HCT116 (cell line): Measurements from ENCODE around the gene PDGFA. TPM values are rescaled to one million over a fixed set of nuclear protein-coding genes. Genes with fewer than 3 reads are reported as not detected.

ENCODE experiments used
- ATAC-seq: fragments of 200-7000 bp; cut with Tn5 transposase; 2 replicates; pipeline ENCODE4 v1.9.1; 2020; ENCODE audit warnings: mild to moderate bottlenecking, moderate library complexity
- BruUV-seq: library from RNA; stranded (reverse); fragments of 400-500 nt; replicated peaks from 2 replicates; lab custom pipeline; 2021; lab: Mats Ljungman, UMichigan
- CTCF ChIA-PET: fragments of 300-600 bp; sonication (Branson Sonifier 250); formaldehyde crosslinking; loops from one replicate; lab custom pipeline; 2021; ENCODE audit warnings: antibody characterized with exemption; lab: Charles Lee
- POLR2A ChIA-PET: fragments of 300-600, 350-600 bp; sonication (Branson Sonifier 250); formaldehyde crosslinking; loops from one replicate; lab custom pipeline; 2021; ENCODE audit warnings: antibody characterized with exemption; lab: Charles Lee
- RAD21 ChIA-PET, 2 experiments: fragments of 300-600 bp; sonication (Branson Sonifier 250); formaldehyde crosslinking; loops; one replicate each; lab custom pipeline; 2023; ENCODE audit warnings: low total read pairs in 2 of 2; ENCODE audit not compliant: uncharacterized antibody in 2 of 2, unreplicated experiment in 2 of 2, low non-redundant PET in 1 of 2; lab: Charles Lee
- DNase-seq: peaks from one replicate; pipeline ENCODE4 v3.0.0-alpha.2; 2010; ENCODE audit warnings: low read depth, low spot score
- H2AFZ ChIP-seq: fragments of 200-600 bp; shearing (Covaris generic), sonication (generic); 2 replicates; pipeline ENCODE4 v1.6.1; 2017; ENCODE audit warnings: low read depth, mixed run types, mixed read lengths, antibody characterized with exemption, low read length; ENCODE audit not compliant: poor library complexity, severe bottlenecking
- H3K27ac ChIP-seq: 2 replicates; pipeline ENCODE4 v1.5.1; 2012; ENCODE audit warnings: low read depth, low read length
- H3K27me3 ChIP-seq: fragments of 200-600 bp; sonication (generic); 2 replicates; pipeline ENCODE4 v1.6.1; 2016; ENCODE audit warnings: mixed run types, low read length, mixed read lengths; ENCODE audit not compliant: insufficient read depth
- H3K36me3 ChIP-seq, 2 experiments: fragments of 200-500 bp in 1 of 2; fragments of 200-600 bp in 1 of 2; sonication (Bioruptor generic) in 1 of 2; sonication (generic) in 1 of 2; 2 replicates each; pipeline versions ENCODE4 v1.5.1 to v1.6.1; 2014 to 2016; ENCODE audit warnings: low read length in 2 of 2, inconsistent platforms in 1 of 2, mixed read lengths in 1 of 2, mixed run types in 1 of 2; ENCODE audit not compliant: insufficient read depth in 2 of 2, control insufficient read depth in 1 of 2
- H3K4me1 ChIP-seq, 2 experiments: fragments of 200-600 bp in 1 of 2; sonication (generic) in 1 of 2; 2 replicates each; pipeline versions ENCODE4 v1.5.1 to v1.6.1; 2012 to 2017; ENCODE audit warnings: low read length in 2 of 2, inconsistent platforms in 1 of 2, mild to moderate bottlenecking in 1 of 2, mixed read lengths in 1 of 2, mixed run types in 1 of 2, moderate library complexity in 1 of 2; ENCODE audit not compliant: insufficient read depth in 2 of 2, control insufficient read depth in 1 of 2
- H3K4me2 ChIP-seq: fragments of 200-600 bp; sonication (generic); 2 replicates; pipeline ENCODE4 v1.6.1; 2017; ENCODE audit warnings: mixed run types, low read length, mixed read lengths
- H3K4me3 ChIP-seq, 2 experiments: fragments of 200-600 bp in 1 of 2; sonication (generic) in 1 of 2; replicated peaks in 1 of 2; 2 replicates each; pipeline ENCODE4 v1.5.1; 2011 to 2016; ENCODE audit warnings: low read length in 2 of 2, control low read depth in 1 of 2, low read depth in 1 of 2, mild to moderate bottlenecking in 1 of 2, mixed read lengths in 1 of 2, mixed run types in 1 of 2
- H3K79me2 ChIP-seq: fragments of 200-600 bp; sonication (generic); 2 replicates; pipeline ENCODE4 v1.6.1; 2017; ENCODE audit warnings: mild to moderate bottlenecking, mixed run types, low read length, moderate library complexity, mixed read lengths; ENCODE audit not compliant: insufficient read depth
- H3K9ac ChIP-seq: fragments of 200-600 bp; sonication (generic); 2 replicates; pipeline ENCODE4 v1.6.1; 2016; ENCODE audit warnings: low read length, mixed read lengths
- H3K9me2 ChIP-seq: fragments of 200-600 bp; sonication (generic), shearing (Covaris generic); 2 replicates; pipeline ENCODE4 v1.6.1; 2017; ENCODE audit warnings: mixed run types, mild to moderate bottlenecking, moderate library complexity; ENCODE audit not compliant: insufficient read depth
- H3K9me3 ChIP-seq, 2 experiments: fragments of 200-500 bp in 1 of 2; fragments of 200-600 bp in 1 of 2; sonication (Bioruptor generic) in 1 of 2; sonication (generic) in 1 of 2; 2 replicates each; pipeline ENCODE4 v1.6.1; 2014 to 2017; ENCODE audit warnings: low read length in 2 of 2, mixed read lengths in 2 of 2, inconsistent platforms in 1 of 2, low read depth in 1 of 2, mild to moderate bottlenecking in 1 of 2, mixed run types in 1 of 2, moderate library complexity in 1 of 2; ENCODE audit not compliant: control insufficient read depth in 1 of 2, insufficient read depth in 1 of 2
- H4K20me1 ChIP-seq: fragments of 200-600 bp; sonication (generic), shearing (Covaris generic); 2 replicates; pipeline ENCODE4 v1.6.1; 2017; ENCODE audit warnings: mixed run types, mild to moderate bottlenecking, moderate library complexity; ENCODE audit not compliant: insufficient read depth
- ATF3 ChIP-seq: IDR thresholded peaks from 2 replicates; pipeline ENCODE4 v1.6.1; 2012
- CBX3 ChIP-seq: IDR thresholded peaks from 2 replicates; pipeline ENCODE4 v1.6.1; 2012; ENCODE audit warnings: low read depth
- ELF1 ChIP-seq: IDR thresholded peaks from 2 replicates; pipeline ENCODE4 v1.6.1; 2012; ENCODE audit warnings: low read depth, borderline replicate concordance
- EZH2phosphoT487 ChIP-seq: fragments of 200-600 bp; IDR thresholded peaks from 2 replicates; pipeline ENCODE4 v1.6.1; 2018; ENCODE audit warnings: antibody characterized with exemption, borderline replicate concordance
- JUND ChIP-seq: IDR thresholded peaks from 2 replicates; pipeline ENCODE4 v1.6.1; 2012
- RAD21 ChIP-seq: IDR thresholded peaks from 2 replicates; pipeline ENCODE4 v1.6.1; 2012; ENCODE audit warnings: low read depth, mild to moderate bottlenecking
- SIN3A ChIP-seq: IDR thresholded peaks from 2 replicates; pipeline ENCODE4 v1.6.1; 2012; ENCODE audit warnings: low read depth
- SP1 ChIP-seq: IDR thresholded peaks from 2 replicates; pipeline ENCODE4 v1.6.1; 2012; ENCODE audit warnings: low read depth
- YY1 ChIP-seq: IDR thresholded peaks from 2 replicates; pipeline ENCODE4 v1.6.1; 2011; ENCODE audit warnings: low read length, low read depth, moderate library complexity, mild to moderate bottlenecking; ENCODE audit not compliant: insufficient replicate concordance; ENCODE audit errors: extremely low read depth
- ZFX ChIP-seq: fragments of 450-650 bp; IDR thresholded peaks from 2 replicates; pipeline ENCODE4 v1.6.1; 2017
- intact Hi-C: fragments of 100-400 bp; cut with micrococcal nuclease; formaldehyde crosslinking; loops from 2 replicates; pipeline ENCODE4 v1.10.0; 2022
- total RNA-seq: library from RNA; stranded (reverse); gene quantifications from one replicate; pipeline ENCODE4 v1.2.1, GENCODE V29; 2021; ENCODE audit not compliant: unreplicated experiment
- TF ChIP-seq, protein P1 (sequence below), 3 experiments: fragments of 200-600 bp in 1 of 3; sonication (generic) in 1 of 3; IDR thresholded peaks in 2 of 3; conservative IDR thresholded peaks in 1 of 3; 2 replicates each; pipeline ENCODE4 v1.5.1; 2012 to 2017; ENCODE audit warnings: low read depth in 2 of 3, low read length in 2 of 3, antibody characterized with exemption in 1 of 3, borderline replicate concordance in 1 of 3, control low read depth in 1 of 3, mild to moderate bottlenecking in 1 of 3, mixed read lengths in 1 of 3, mixed run types in 1 of 3, moderate library complexity in 1 of 3; ENCODE audit not compliant: insufficient read depth in 1 of 3

PDGFA gene
- total RNA-seq, 1 experiment from 2014 or later: 44.7 TPM

DNA sequence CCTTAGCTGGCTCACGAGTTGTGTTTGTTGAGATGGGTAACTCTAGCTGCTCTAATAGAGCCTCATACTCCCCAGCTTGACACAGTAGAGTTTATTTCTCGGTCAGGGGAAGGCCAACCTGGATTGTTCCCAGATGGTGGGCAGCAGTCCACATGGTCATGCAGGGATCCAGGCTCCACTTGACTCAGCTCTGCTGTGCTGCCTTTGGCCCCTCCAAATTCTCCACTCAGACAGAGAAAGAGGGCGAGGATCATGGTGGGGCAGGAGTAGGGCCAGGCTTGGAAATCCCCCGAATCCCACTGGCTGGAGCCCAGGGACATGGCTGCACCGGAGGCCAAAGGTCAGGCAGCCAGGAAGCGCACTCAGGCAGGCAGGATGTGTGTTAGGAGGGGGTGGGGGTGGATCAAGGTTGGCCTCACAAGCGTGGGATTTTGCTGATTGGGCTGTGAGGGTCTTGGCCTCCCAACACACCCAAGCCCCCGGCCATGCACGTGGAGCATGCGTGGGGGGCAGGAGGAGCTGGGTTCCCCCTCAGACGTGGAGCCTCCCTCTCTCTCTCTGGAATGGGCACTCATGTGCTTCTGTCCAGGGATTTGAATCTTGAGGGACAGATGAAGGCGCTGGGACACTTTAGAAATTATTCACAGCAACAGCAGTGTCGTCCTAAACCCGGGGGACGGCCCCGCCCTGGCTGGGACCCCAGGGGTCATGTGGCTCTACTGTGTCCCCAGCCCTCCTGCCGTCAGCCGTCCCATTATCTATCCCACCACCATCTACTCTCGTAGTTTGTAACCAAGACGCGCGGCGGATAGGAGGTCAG, 44.8 kb downstream of the PDGFA start:
- DNase-seq: no peak
- Histone ChIP-seq H2AFZ (no peak overlapping the region), H3K9ac (no peak overlapping the region), H3K36me3 (no peaks in the 10 kb centered on the region)
- TF ChIP-seq ELF1 (no peak), CBX3 (no peak), YY1 (no peak), EZH2phosphoT487 (no peak), ZFX (no peak), SIN3A (no peak), RAD21 (no peak), ATF3 (no peak), SP1 (no peak), JUND (no peak)
- TF ChIP-seq, protein P1, sequence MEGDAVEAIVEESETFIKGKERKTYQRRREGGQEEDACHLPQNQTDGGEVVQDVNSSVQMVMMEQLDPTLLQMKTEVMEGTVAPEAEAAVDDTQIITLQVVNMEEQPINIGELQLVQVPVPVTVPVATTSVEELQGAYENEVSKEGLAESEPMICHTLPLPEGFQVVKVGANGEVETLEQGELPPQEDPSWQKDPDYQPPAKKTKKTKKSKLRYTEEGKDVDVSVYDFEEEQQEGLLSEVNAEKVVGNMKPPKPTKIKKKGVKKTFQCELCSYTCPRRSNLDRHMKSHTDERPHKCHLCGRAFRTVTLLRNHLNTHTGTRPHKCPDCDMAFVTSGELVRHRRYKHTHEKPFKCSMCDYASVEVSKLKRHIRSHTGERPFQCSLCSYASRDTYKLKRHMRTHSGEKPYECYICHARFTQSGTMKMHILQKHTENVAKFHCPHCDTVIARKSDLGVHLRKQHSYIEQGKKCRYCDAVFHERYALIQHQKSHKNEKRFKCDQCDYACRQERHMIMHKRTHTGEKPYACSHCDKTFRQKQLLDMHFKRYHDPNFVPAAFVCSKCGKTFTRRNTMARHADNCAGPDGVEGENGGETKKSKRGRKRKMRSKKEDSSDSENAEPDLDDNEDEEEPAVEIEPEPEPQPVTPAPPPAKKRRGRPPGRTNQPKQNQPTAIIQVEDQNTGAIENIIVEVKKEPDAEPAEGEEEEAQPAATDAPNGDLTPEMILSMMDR (IDR thresholded peaks at IDR 0.05 in 2 of 3, conservative IDR thresholded peaks at IDR 0.05 in 1 of 3; ENCODE audit: borderline replicate concordance in 1 of 3, insufficient read depth in 1 of 3, low read depth in 2 of 3, low read length in 2 of 3): no peak
- TF ChIP-seq, all 23 proteins: peak for 0
- H3K4me2 ChIP-seq: no peak overlapping the region
- peaks cover 0 to 4% of the 10 kb centered on the region in 2 experiments; a peak in 1 of 4 replicates for H3K9me3 ChIP-seq
- H3K9me2 ChIP-seq: no peaks in the 10 kb centered on the region
- RAD21 ChIA-PET: no interaction called here
- POLR2A ChIA-PET: no interaction called here
- no peaks in the 10 kb centered on the region for H3K79me2 ChIP-seq
- H3K4me3 ChIP-seq: no peak overlapping the region
- BruUV-seq: no TSS peak
- H3K27me3 ChIP-seq: peaks cover 6% of the 10 kb centered on the region; the same call in 1 of the 2 replicates
- no peaks in the 10 kb centered on the region for H4K20me1 ChIP-seq
- peaks cover 2 to 9% of the 10 kb centered on the region in 2 experiments; a peak in 3 of 4 replicates for H3K4me1 ChIP-seq
- CTCF ChIA-PET: no interaction called here
- no peak for ATAC-seq
- intact Hi-C loops: no loop called here
- H3K27ac ChIP-seq: no peak overlapping the region
